Neural progenitor cell (in vitro differentiated cells): Measurements from ENCODE around the gene UBL7.

Experiments used
- EZH2phosphoT487 ChIP-seq: fragments of 200-600 bp; sonication (generic); IDR thresholded peaks from 2 replicates; pipeline ENCODE4 v1.6.1; 2017; ENCODE audit warnings: antibody characterized with exemption
- TF ChIP-seq, protein P1 (sequence below): fragments of 200-600 bp; sonication (generic); IDR thresholded peaks from 2 replicates; pipeline ENCODE4 v1.5.1; 2017; ENCODE audit warnings: antibody characterized with exemption, mild to moderate bottlenecking

DNA sequence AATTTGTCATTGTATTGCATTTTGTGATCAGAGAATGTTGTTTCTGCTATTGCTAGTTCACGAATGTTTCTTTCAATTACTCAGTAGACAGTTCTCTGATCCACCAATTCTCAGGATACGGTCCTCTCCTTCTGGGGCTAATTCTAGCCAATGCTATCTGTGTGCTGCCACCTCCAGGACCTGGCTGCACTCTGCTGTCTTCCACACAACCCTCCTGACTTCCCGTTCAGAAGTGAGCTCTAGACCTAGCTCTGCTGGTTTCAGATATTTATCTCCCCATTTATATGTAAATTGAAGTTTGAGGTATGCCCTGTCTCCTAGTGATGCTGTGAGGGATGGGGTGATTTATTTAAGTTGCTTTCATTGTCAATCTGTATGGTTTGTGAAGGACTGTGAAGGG, 21.7 kb upstream of the UBL7 start:
- no peak for TF ChIP-seq EZH2phosphoT487
- TF ChIP-seq, protein P1, sequence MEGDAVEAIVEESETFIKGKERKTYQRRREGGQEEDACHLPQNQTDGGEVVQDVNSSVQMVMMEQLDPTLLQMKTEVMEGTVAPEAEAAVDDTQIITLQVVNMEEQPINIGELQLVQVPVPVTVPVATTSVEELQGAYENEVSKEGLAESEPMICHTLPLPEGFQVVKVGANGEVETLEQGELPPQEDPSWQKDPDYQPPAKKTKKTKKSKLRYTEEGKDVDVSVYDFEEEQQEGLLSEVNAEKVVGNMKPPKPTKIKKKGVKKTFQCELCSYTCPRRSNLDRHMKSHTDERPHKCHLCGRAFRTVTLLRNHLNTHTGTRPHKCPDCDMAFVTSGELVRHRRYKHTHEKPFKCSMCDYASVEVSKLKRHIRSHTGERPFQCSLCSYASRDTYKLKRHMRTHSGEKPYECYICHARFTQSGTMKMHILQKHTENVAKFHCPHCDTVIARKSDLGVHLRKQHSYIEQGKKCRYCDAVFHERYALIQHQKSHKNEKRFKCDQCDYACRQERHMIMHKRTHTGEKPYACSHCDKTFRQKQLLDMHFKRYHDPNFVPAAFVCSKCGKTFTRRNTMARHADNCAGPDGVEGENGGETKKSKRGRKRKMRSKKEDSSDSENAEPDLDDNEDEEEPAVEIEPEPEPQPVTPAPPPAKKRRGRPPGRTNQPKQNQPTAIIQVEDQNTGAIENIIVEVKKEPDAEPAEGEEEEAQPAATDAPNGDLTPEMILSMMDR = no peak
